Activated naive CD8-positive, alpha-beta T cell treated with anti-CD3 and anti-CD28 coated beads, Interleukin-2, amount 10 ng/mL, durations not matched to agents 7 days and 5 days (primary cell): ENCODE measurements around the gene FOXL2. TPM values are rescaled to one million over a fixed set of nuclear protein-coding genes. Genes with fewer than 3 reads are reported as not detected.

Experiments
- ATAC-seq: fragments of 150-1000 bp; cut with Tn5 transposase; one replicate; pipeline ENCODE4 v1.10.0; 2021; ENCODE audit warnings: low read depth, moderate library complexity
- POLR2A ChIA-PET: fragments of 350-600 bp; sonication (Branson Sonifier 250); formaldehyde crosslinking; loops from one replicate; lab custom pipeline; 2021; ENCODE audit warnings: antibody characterized with exemption; lab: Charles Lee
- DNase-seq: peaks from one replicate; pipeline ENCODE4 v3.0.0; 2021
- H3K27ac Mint-ChIP-seq: one replicate; pipeline ENCODE4 v1.8.0; 2022; ENCODE audit warnings: mild to moderate bottlenecking, mixed read lengths
- H3K27me3 Mint-ChIP-seq: one replicate; pipeline ENCODE4 v1.8.0; 2022; ENCODE audit warnings: mild to moderate bottlenecking, moderate library complexity, mixed read lengths
- H3K36me3 Mint-ChIP-seq: one replicate; pipeline ENCODE4 v1.8.0; 2021; ENCODE audit warnings: mild to moderate bottlenecking, mixed read lengths
- H3K4me1 Mint-ChIP-seq: one replicate; pipeline ENCODE4 v1.8.0; 2021; ENCODE audit warnings: mixed read lengths
- H3K4me3 Mint-ChIP-seq: one replicate; pipeline ENCODE4 v1.8.0; 2022; ENCODE audit warnings: mild to moderate bottlenecking, moderate library complexity, mixed read lengths
- H3K9me3 Mint-ChIP-seq: one replicate; pipeline ENCODE4 v1.8.0; 2021; ENCODE audit warnings: mixed read lengths
- total RNA-seq, 2 experiments: library from RNA; stranded (reverse); gene quantifications; one replicate each; pipeline ENCODE4 v1.2.3, GENCODE V29; 2021

The FOXL2 gene
- total RNA-seq, 2 experiments from 2014 or later: not detected

- POLR2A ChIA-PET: interaction anchor here (0.6 kb wide), 1 partner anchor 315 kb away, joined by 4 read pairs; no protein-coding TSS in a partner anchor
- no peak overlapping the region for H3K4me3 Mint-ChIP-seq
- peaks cover 4% of the 10 kb centered on the region for H3K4me1 Mint-ChIP-seq
- no peak overlapping the region for H3K27ac Mint-ChIP-seq
- ATAC-seq (no peak), DNase-seq (no peak)
- H3K9me3 Mint-ChIP-seq: no peaks in the 10 kb centered on the region
- H3K36me3 Mint-ChIP-seq: no peaks in the 10 kb centered on the region
- H3K27me3 Mint-ChIP-seq: peaks cover 18% of the 10 kb centered on the region
Observed at GRCh38 chr3:138912237-138912636, 34.7 kb downstream of the FOXL2 start.

- peaks cover 4% of the 10 kb centered on the region for H3K4me1 Mint-ChIP-seq
- no peaks in the 10 kb centered on the region for H3K36me3 Mint-ChIP-seq
- H3K4me3 Mint-ChIP-seq: no peak overlapping the region
- no peak overlapping the region for H3K27ac Mint-ChIP-seq
- no peak for ATAC-seq
- no peaks in the 10 kb centered on the region for H3K9me3 Mint-ChIP-seq
- POLR2A ChIA-PET: no interaction called here
- peaks cover 16% of the 10 kb centered on the region for H3K27me3 Mint-ChIP-seq
- no peak for DNase-seq
Observed at GRCh38 chr3:138911621-138912020, 35.3 kb downstream of the FOXL2 start.

- ATAC-seq: no peak
- H3K9me3 Mint-ChIP-seq: no peaks in the 10 kb centered on the region
- no peaks in the 10 kb centered on the region for H3K36me3 Mint-ChIP-seq
- POLR2A ChIA-PET: no interaction called here
- H3K27me3 Mint-ChIP-seq: peaks cover 13% of the 10 kb centered on the region
- H3K27ac Mint-ChIP-seq: no peak overlapping the region
- peaks cover 1% of the 10 kb centered on the region for H3K4me1 Mint-ChIP-seq
- no peak for DNase-seq
- H3K4me3 Mint-ChIP-seq: no peak overlapping the region
Observed at GRCh38 chr3:138909904-138910303, 37.0 kb downstream of the FOXL2 start.

GRCh38 chr3:138908846-138909245 lies 38.1 kb downstream of the FOXL2 start:
- POLR2A ChIA-PET: interaction anchor here (0.7 kb wide), 1 partner anchor 74 kb away, joined by 5 read pairs; the partner anchor contains the start of gene PIK3CB
- Mint-ChIP-seq H3K27me3 (peaks cover 12% of the 10 kb centered on the region), H3K9me3 (no peaks in the 10 kb centered on the region), H3K4me3 (no peak overlapping the region), H3K36me3 (no peaks in the 10 kb centered on the region), H3K4me1 (no peaks in the 10 kb centered on the region), H3K27ac (no peak overlapping the region)
- ATAC-seq (no peak), DNase-seq (no peak)

GRCh38 chr3:138907539-138907938 lies 39.4 kb downstream of the FOXL2 start:
- DNase-seq: no peak
- H3K9me3 Mint-ChIP-seq: no peaks in the 10 kb centered on the region
- peaks cover 10% of the 10 kb centered on the region for H3K27me3 Mint-ChIP-seq
- H3K4me1 Mint-ChIP-seq: no peaks in the 10 kb centered on the region
- POLR2A ChIA-PET: no interaction called here
- no peak overlapping the region for H3K4me3 Mint-ChIP-seq
- H3K36me3 Mint-ChIP-seq: no peaks in the 10 kb centered on the region
- no peak for ATAC-seq
- no peak overlapping the region for H3K27ac Mint-ChIP-seq

GRCh38 chr3:138902171-138902570 lies 44.8 kb downstream of the FOXL2 start:
- H3K9me3 Mint-ChIP-seq: no peaks in the 10 kb centered on the region
- H3K4me3 Mint-ChIP-seq: no peak overlapping the region
- ATAC-seq (no peak), DNase-seq (no peak)
- no peak overlapping the region for H3K27ac Mint-ChIP-seq
- POLR2A ChIA-PET: no interaction called here
- peaks cover 2% of the 10 kb centered on the region for H3K27me3 Mint-ChIP-seq
- H3K4me1 Mint-ChIP-seq: no peaks in the 10 kb centered on the region
- H3K36me3 Mint-ChIP-seq: no peaks in the 10 kb centered on the region

- ATAC-seq (no peak), DNase-seq (no peak)
- peaks cover 2% of the 10 kb centered on the region for H3K27me3 Mint-ChIP-seq
- no peaks in the 10 kb centered on the region for H3K4me1 Mint-ChIP-seq
- H3K4me3 Mint-ChIP-seq: no peak overlapping the region
- no peaks in the 10 kb centered on the region for H3K36me3 Mint-ChIP-seq
- POLR2A ChIA-PET: no interaction called here
- H3K27ac Mint-ChIP-seq: no peak overlapping the region
- H3K9me3 Mint-ChIP-seq: no peaks in the 10 kb centered on the region
Observed at GRCh38 chr3:138901567-138901966, 45.4 kb downstream of the FOXL2 start.

GRCh38 chr3:138899351-138899991 lies 47.5 kb downstream of the FOXL2 start:
- no peak overlapping the region for H3K4me3 Mint-ChIP-seq
- POLR2A ChIA-PET: no interaction called here
- peaks cover 2% of the 10 kb centered on the region for H3K27me3 Mint-ChIP-seq
- no peak for DNase-seq
- ATAC-seq: no peak
- no peaks in the 10 kb centered on the region for H3K9me3 Mint-ChIP-seq
- H3K36me3 Mint-ChIP-seq: no peaks in the 10 kb centered on the region
- H3K4me1 Mint-ChIP-seq: no peaks in the 10 kb centered on the region
- no peak overlapping the region for H3K27ac Mint-ChIP-seq

GRCh38 chr3:138898708-138899107 lies 48.2 kb downstream of the FOXL2 start:
- Mint-ChIP-seq H3K27me3 (peaks cover 2% of the 10 kb centered on the region), H3K4me3 (no peak overlapping the region), H3K4me1 (no peaks in the 10 kb centered on the region), H3K27ac (no peak overlapping the region), H3K9me3 (no peaks in the 10 kb centered on the region), H3K36me3 (no peaks in the 10 kb centered on the region)
- POLR2A ChIA-PET: no interaction called here
- DNase-seq (no peak), ATAC-seq (no peak)

- H3K4me3 Mint-ChIP-seq: no peak overlapping the region
- POLR2A ChIA-PET: no interaction called here
- H3K36me3 Mint-ChIP-seq: no peaks in the 10 kb centered on the region
- DNase-seq (no peak), ATAC-seq (no peak)
- no peak overlapping the region for H3K27ac Mint-ChIP-seq
- no peaks in the 10 kb centered on the region for H3K9me3 Mint-ChIP-seq
- H3K27me3 Mint-ChIP-seq: peaks cover 2% of the 10 kb centered on the region
- H3K4me1 Mint-ChIP-seq: no peaks in the 10 kb centered on the region
Observed at GRCh38 chr3:138898301-138898700, 48.6 kb downstream of the FOXL2 start.

Other genes starting within 250 kb of the FOXL2 start
- gene PIK3CB, start 112.2 kb downstream of the FOXL2 start, total RNA-seq: 10 to 100 TPM; 14.3 to 17.6 TPM
- not detected for gene FOXL2NB, start 80 bp upstream of the FOXL2 start, total RNA-seq
- gene PRR23A, start 59.1 kb upstream of the FOXL2 start, total RNA-seq: not detected
- not detected for gene PRR23B, start 73.8 kb upstream of the FOXL2 start, total RNA-seq
- not detected for gene PRR23C, start 97.8 kb upstream of the FOXL2 start, total RNA-seq